KG1 (cell line): Measurements from ENCODE around the gene DLG2.

Experiments used
- DNase-seq: peaks from one replicate; lab custom pipeline; 2025; lab: John Stamatoyannopoulos, UW

DLG2 gene

DNA sequence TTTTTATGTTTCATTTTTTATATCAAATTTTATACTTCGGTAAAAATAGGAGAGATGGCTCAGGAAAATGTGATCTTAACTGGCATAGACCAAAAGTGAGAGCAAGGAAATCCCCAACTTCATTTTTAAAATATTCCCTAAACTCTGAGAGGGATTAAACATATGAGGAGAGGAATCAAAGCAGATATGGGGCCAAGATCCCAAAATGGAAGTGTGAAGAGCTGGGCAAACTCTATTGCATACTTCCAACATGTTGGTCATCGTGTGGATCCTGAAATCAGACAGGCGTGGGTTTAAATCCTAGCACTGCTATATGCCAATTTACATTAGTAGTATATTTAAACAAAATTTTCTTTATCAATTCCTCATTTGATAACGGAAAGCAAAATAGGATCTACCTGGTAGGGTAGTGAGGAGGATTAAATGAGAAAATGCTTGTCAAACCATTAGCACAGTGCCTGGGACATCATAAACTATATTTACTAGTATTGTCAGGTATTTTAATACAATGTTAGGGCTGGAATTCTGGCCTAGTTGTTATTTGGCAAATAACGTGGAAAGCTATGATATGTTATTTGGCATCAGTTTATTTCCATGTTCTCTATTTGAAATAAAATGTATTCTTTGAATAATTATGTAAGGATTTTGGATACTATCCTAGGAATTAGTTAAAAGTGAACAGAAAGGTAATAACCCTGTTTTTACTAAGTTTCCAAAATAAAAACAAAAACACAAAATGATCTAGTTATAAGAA is 1948.1 kb downstream of the DLG2 start:
- no peak for DNase-seq

DNA sequence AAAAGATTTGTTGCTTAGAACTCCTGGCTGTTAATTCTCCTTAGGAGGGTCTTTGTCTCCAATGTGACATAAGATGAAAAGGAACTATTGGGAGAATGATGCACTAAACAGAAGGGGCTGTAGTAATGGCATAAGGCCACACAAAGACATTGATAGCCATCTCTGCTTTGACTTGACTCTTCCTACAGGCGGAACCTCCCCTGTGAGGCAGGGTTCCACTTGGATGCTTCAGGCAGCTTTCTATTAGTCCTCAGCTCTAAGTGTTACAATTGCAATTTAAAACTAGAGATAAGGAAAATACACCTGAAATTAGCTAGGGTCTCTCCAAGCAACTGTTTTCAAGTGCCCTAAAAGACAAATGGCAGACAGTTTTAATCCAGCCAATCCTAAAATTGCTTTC is 1949.4 kb downstream of the DLG2 start:
- DNase-seq, result no peak

DNA sequence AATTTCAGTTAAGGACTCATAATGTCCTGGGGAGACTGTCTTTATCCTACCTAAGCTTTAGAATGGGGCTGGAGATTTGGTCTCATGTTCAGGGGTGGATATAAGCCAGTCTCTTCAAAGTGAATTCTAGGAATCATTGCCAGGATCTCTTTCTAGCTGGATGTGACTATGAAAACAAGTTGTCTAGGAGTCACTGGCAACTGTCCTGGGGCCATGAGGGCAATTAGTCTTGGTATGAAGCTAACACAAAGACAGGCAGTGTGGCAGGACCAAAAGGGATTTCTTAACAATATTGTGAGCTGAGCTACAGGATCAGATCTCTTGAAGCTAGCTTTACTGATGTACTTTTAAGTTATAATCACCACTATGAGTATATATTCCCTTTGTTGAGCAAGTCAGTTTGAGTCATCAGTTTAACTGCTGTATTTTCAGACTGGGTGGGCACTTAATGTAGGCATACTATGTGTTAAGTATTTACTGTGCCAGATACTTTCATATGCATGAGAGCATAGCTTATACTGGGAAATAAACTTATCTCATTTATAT is 1951.0 kb downstream of the DLG2 start:
- no peak for DNase-seq

DNA sequence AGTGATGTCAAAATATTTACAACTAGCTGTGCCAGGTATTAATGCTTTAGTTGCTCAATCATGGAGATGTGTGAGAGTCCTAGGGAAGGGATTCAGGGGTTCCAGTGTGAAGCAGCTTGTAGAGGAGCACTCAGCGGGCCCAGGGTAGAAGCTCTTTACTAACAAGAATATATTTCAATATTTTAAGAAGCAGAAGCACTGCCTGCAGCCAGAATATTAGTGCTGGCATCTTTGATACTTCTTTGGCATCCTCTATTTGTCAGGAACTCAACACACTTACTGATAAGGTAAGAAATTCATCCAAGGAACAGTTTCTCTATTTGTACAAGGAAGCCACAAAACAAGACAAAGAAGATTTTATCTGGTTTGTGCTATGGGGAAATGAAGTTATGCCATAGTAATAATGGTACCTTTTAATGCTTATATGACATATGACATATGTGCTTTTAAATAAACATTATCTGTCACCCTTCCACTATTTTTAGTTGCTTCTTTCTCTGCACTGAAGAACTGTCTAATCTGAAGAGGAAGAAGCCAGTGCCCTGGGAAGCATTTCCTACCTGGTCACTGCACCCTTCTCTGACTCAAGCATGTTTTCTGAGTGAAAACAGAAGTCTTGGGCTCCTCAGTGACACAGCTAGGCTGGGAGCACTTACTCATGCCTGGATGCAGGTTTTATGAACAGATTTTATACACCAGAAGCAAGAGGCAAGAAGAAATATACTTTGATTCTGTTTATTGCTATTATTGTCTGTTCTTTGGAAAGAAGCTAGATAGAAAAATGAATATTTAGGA is 1952.8 kb downstream of the DLG2 start:
- no peak for DNase-seq

DNA sequence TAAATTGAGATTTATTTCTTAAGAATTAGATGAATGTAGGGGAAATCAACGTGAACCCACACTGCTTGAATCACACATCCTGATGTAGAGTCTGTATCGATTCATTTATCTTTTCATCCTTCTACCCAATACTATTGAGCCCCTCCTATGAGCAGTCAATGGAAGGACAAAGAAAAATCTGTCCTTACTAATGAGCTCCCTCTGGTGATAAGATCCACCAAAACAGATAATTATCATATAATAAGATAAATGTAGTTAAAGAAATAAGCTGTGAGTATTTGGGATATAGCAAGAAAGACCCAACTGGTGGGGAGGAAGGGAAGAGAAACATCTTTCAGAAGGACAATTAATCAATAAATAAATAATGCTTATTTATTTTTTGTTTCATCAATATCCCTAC is 1955.9 kb downstream of the DLG2 start:
- DNase-seq, result no peak

DNA sequence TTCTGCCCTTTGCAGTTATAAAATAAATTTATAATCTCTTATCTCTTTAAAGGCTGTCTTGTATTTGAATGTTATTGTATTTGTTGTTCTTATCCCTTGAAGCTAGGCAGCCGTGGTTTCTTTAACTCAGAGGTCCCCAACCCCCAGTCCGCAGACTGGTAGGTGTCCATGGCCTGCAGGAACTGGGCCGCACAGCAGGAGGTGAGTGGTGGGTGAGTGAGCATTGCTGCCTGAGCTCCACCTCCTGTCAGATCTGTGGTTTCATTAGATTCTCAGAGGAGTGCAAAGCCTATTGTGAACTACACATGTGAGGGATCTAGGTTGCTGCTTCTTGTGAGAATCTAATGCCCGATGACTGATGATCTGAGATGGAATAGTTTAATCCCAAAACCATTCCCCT is 1961.0 kb downstream of the DLG2 start:
- DNase-seq, result no peak

DNA sequence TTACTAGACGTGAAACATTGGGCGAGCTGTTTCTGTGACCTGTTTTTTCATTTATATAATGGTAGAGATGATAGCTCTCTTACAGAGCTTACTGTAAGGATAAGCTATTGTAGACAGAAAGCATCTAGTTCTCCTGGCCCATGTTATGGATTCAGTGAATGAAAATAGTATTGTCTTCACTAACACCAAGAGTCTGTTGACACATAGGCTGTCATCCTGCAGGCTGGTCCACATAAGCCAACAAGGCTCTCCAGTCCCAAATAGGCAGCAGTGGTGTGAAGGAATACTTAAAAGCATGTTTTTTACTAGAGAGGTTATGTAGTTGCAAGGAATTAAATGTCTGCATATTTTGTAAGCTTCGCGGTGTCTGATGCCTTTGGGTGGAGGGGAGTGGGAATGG is 1963.2 kb downstream of the DLG2 start:
- no peak for DNase-seq

DNA sequence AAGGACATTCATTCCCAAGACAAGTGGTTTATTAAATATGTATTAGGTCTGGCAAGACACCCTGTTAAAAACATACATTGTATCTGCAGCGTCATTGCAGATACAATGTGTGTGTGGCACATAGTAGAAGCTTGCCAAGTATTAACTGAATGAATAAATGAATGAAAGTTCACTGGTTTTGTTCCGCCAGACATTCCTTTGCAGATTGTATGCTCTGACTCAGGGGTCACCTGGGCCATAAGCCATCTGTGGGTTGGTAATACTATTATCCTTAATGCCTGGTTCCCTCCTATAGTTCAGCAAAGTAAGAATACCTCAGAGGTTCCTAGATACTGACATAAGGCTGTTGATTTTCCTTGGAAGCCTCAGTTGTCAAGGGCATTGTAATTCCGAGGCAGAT is 1963.7 kb downstream of the DLG2 start:
- DNase-seq, result no peak

DNA sequence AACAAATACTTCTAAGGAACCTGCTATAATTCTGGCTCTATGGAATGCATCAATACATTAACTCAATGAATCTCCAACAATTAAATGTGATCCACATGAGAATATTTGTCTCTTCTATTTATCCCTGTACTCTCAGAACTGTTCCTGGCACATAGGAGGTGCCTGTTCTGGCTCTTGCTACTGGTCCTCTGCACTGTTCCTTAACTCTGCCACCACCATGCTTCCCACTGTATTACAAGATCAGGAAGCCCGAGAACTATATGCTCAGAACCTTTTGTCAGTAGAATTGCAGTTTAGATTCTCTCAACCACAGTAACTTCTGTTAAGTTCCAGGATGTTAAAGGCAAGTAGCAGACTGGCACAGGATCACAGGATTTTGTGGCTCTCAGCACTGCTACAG is 1964.7 kb downstream of the DLG2 start:
- DNase-seq, result no peak

DNA sequence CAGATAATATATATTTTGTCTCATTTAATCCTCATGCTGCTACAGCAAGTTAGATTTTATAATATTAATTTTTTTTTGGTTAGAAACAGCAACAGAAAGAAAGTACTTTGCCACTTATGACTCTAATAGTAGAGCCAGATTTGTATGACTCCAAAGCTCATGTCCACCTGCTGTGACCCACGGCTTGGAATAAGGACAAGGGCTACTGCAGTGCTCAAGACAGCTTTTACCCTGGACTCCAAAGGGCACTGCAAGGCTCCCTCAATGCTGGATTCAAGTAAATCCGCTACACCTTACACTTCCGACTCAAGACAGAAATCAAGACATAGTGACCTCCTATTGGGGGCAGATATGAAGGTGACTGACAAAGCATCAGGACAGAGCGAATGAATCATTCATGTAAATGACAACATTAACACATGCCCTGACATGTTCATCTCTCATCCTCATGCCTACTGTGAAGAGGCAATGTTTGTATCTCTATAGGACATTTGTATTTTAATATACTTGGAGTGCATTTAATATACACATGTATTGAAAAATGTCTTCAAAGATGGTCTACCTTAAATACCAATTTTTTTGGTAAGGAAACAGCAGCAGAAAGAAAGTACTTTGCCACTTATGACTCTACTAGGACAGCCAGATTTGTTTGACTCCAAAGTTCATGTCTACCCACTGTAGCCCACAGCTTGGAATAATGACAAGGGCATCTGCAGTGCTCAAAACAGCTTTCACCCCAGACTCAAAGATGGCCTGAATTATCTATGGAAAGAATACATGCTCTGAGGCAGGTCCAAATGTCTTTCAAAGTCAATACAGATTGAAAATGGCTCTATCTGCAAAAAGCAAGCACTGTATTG is 1965.4 kb downstream of the DLG2 start:
- no peak for DNase-seq

DNA sequence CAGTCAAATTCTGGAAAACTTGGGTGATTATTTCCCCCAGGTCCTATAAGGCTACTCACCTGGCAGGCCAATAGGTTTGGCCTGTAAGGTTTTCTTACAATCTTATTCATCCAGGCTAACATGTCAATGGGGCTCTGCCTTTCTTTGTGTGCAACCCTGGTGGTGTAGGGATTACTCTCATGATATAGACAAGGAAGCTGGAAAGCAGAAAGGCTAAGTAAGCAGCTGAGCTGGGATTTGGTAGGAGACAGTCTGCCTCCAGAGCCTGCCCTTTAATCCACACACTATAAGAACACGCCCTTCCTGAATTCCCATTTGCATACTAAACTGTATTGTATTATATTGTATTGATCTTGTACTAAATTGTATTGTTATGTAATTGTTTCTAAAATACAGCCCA is 1967.7 kb downstream of the DLG2 start:
- DNase-seq, result no peak

DNA sequence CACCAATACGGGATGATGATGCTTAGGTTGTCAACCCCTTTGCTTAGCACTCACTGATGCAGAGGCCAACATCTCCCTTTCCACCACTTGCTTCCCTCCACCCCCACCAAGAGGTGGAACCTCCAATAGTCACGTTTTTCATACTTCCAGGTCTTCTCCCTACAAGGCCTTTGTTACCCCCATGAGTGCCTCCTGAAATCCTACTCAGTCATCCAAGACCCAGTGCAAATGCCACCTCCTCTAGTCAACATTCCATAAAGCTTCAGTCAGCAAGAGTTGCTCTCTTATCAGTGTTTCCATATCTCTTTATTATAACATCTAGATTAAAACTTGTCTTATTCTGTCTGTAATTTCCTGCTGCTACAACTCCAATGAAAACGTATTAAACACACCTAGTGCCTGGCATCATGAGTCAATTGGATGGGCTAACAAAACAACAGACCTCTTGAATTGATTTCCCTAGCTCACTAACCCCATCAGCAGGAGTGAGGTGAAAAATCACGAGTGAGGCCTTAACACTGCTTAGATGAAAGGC is 1970.3 kb downstream of the DLG2 start:
- DNase-seq, result no peak

DNA sequence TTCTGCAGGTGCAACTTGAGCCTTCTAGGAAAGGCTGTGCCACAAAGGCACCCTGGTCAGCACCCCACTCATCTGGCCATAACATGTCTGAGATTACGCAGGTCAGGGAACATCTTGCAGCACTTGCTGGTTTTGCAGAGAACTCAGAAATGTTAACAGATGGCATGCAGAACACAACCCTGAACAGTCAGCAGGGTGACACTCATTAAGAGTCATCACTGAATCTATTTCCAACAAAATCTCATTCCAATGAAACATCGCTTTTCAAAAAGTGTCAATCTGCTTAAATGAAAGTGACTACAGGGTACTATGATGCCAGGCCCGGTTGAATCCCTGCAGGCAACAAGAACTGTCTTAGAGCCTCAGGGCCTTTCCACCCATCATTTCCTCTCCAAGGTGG is 1971.2 kb downstream of the DLG2 start:
- no peak for DNase-seq

DNA sequence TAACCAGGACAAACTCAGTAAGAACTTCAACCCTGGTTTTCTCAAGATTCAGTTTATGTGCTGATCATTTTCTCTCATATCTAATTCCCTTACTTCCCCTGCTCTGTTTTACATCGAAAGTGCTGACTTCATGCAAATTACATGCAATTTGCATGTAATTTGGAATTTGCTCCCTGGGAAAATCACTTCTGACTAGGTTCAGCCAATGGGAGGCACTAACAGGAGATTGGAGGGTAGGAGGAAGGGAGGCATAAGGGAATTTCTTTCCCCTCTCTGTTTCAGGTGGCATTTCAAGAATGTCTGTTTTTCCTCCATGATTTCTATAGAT is 1977.7 kb downstream of the DLG2 start:
- DNase-seq, result no peak

DNA sequence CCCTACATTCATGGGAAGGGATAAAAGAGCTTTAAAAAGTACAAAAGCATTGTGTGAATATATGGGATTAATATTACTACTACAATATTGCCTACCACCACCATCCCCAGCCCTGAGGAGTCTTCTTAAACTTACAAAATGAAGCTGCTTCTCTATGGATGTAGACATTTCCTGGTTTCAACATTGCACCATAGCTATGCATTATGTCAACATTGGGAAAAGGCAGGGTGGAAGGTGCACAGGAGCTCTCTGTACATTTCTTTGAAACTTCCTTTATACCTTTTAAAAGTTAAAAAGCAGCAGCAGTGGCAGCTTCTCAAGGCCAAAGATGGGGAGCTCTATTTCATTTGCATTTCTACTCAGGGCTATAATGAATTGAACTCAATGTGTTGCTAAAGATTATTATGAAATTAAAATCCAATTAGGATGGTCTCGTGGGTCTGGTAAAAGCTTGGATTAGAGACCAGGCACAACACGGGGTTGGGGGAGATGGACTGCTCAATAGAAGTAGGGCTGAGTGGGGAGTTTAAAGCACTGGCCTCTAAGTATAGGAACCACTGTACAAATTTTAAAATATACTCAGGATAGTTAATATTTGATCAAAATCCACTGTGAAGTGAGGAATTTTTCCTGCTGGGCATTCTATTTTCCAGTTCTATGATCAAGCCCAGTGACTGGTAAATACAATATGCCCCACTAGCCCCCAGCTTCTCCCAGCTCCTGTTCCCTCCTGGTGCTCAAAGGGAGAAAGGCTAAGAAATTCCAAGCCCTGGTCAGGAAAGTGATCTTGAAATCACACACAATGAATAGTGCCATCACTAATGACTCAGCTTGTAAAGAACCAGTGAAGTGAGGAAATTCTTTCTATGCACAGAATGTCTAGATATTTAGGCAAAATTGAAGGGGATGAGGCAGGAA is 1978.3 kb downstream of the DLG2 start:
- DNase-seq, result no peak

DNA sequence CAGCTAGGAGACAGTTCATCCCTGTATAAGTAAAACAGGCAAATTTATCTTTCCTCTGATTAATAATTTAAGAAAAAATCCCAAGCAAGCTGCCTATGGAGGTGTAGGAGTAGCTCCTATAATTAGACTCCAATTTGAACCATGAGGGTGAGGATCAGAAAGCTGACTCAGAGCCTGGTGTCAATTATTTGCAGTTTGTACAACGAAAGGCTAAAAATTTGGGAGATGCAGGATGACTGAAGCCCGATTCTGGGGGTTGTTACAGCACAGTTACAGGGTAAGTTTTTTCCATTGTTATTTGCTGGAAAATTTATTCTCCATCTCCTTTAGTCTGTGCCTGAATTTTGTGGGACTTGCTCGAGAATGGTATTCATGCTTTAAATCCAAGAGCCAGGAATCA is 1981.6 kb downstream of the DLG2 start:
- no peak for DNase-seq

DNA sequence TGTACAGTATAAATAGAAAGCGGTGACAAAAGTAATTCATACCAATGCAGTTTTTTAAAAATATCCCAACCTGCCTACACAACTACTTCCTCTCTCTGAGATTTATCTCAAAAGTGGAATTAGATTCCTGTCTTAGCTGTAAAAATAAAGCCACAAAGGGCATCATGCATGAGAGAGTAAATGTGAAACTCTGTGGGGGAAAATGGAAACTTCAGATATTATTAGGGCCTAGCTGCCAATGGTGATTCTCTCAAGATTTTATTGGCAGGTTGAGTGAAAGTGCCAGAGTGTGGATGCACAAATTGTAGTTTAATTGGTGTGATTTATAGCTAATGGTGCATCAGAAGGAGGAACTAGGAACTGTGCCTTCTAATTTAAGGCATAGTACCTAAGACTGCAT is 1984.0 kb downstream of the DLG2 start:
- DNase-seq, result no peak

DNA sequence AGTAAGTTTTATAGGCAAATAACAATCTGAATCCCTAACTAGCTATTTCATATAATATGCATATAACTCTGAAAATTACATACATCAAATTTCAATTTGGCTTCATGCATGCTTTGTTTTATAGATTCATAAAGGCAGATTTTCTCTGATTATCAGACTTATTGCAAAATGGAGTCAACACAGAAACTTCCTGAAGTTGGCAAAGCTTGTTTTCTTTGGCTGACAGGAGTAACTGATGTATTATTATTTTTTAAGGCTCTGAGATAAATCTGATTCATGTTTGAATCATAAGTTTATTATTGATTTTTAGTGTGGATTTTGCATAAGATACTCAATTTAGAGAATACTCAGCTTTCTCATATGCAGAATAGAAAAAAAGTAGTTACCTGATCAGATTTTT is 1984.6 kb downstream of the DLG2 start:
- no peak for DNase-seq

DNA sequence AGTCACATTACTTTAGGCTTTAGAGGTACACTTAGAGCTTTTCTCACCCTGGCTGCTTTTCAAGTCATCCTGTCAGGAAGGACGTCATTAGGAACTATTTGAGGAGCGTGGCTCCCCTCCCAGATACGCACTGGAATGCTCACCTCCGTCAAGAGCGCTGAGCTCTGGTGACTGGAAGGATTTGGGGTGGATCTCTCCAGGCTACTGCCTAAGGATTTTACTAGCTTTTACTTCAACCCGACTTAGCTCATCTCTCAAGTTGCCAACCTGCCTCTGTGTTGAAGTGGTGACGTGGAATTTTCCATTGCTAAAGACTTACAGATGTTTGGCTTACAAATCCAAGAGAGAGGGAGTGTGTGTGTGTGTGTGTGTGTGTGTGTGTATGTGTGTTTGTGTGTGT is 1985.6 kb downstream of the DLG2 start:
- no peak for DNase-seq

DNA sequence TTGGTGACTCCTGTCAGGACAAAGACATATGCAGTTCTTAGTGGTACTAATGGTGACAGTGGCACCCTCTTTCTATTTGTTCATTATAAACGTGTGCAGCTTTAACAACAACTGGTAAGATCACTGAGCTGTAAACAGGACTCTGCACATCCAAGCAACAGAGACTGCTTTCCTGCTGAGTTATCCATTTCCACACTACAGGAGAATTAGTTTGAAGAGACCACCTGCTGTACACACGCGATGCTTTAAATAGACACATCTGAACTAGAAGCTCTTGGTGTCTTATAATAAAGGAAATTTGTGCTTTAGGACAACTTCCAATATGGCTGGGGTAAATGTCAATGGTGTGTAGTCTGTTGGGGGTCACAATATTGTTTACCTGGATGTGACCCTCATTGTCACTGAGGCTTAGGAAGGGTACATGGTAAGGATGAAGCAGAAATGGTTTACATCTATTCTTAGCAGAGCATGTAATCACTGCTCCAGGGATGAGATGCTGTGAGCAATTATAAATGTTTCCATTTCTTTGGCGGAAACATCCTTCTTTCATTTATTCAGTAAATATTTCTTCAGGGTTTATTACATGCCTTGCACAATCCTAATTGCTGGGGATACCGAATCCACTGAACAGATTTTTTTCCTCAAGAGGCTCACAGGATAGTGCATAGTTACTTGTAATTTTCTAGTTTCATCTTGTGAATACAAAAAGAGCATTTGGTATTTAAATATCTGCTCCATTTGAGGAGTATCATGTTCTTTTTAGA is 1987.0 kb downstream of the DLG2 start:
- no peak for DNase-seq

DNA sequence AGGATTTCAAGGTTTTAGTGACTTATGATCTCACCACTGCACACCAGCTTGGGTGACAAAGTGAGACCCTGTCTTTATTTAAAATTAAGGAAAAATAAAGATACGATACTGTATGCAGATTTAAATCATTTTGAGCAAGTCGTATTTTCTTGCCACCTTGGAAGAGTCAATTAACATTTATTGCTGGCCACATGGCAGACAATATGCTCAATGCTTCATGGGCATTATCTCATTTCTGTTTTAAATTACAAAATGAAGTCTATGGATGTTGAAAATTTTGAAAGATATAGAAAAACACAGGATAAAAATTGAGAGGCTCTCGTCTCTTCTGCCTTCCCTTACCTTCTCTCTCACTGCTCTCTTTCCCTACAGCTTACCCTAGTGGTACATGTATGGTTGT is 1992.0 kb downstream of the DLG2 start:
- DNase-seq, result no peak
